K562 (cell line): ENCODE data around the gene MEST. TPM values are rescaled to one million over a fixed set of nuclear protein-coding genes. Genes with fewer than 3 reads are reported as not detected.

Experiments
- ATAC-seq: fragments of 200-7000 bp; cut with Tn5 transposase; 3 replicates; pipeline ENCODE4 v1.9.1; 2020; ENCODE audit warnings: moderate library complexity
- BruUV-seq: library from RNA; stranded (reverse); fragments of 400-500 nt; replicated peaks from 2 replicates; lab custom pipeline; 2021; lab: Mats Ljungman, UMichigan
- CTCF ChIA-PET: fragments of 300-600 bp; formaldehyde crosslinking; extraction: SDS; loops from one replicate; lab custom pipeline; 2021; ENCODE audit warnings: low intra/inter-chr PET ratio; lab: Yijun Ruan, JAX
- POLR2A ChIA-PET: fragments of 300-600, 350-650 bp; sonication (Branson Sonifier 250); formaldehyde crosslinking; extraction: SDS; loops from one replicate; lab custom pipeline; 2021; ENCODE audit warnings: antibody characterized with exemption, inconsistent platforms; lab: Yijun Ruan, JAX
- DNase-seq, 4 experiments: peaks; one replicate each; pipeline versions ENCODE4 v3.0.0 to v3.0.0-alpha.2; 2011 to 2018; ENCODE audit warnings: low spot score in 3 of 4, mixed read lengths in 3 of 4; ENCODE audit errors: extremely low read depth in 1 of 4
- FAIRE-seq: peaks from 2 replicates; lab custom pipeline; 2011; peaks lifted over from hg19 to GRCh38; lab: Jason Lieb, UNC
- H2AFZ ChIP-seq: 2 replicates; pipeline ENCODE4 v1.6.0; 2011; ENCODE audit warnings: low read depth, low read length, control low read depth, inconsistent platforms
- H3K27ac ChIP-seq: fragments of 200-600 bp; 3 replicates; pipeline ENCODE4 v1.8.0; 2011; ENCODE audit warnings: low read depth, mild to moderate bottlenecking, control low read depth, inconsistent platforms, low read length, moderate library complexity, mixed read lengths; ENCODE audit errors: extremely low read depth
- H3K27me3 ChIP-seq, 2 experiments: fragments of 300-600 bp in 1 of 2; 2 replicates in 1 of 2; 3 replicates in 1 of 2; pipeline versions ENCODE4 v1.6.0 to v1.8.0; 2011; ENCODE audit warnings: inconsistent platforms in 2 of 2, low read length in 2 of 2, mild to moderate bottlenecking in 1 of 2, mixed read lengths in 1 of 2, moderate library complexity in 1 of 2; ENCODE audit not compliant: control insufficient read depth in 2 of 2, insufficient read depth in 2 of 2
- H3K36me3 ChIP-seq: fragments of 300-600 bp; 3 replicates; pipeline ENCODE4 v1.8.0; 2011; ENCODE audit warnings: mild to moderate bottlenecking, low read length, inconsistent platforms; ENCODE audit not compliant: control insufficient read depth, insufficient read depth
- H3K4me1 ChIP-seq, 2 experiments: fragments of 200-600 bp in 1 of 2; replicated peaks in 1 of 2; 2 replicates in 1 of 2; 3 replicates in 1 of 2; pipeline versions ENCODE4 v1.5.1 to v1.8.0; 2011; ENCODE audit warnings: inconsistent platforms in 2 of 2, low read length in 2 of 2, mild to moderate bottlenecking in 1 of 2, mixed read lengths in 1 of 2, moderate library complexity in 1 of 2; ENCODE audit not compliant: control insufficient read depth in 2 of 2, insufficient read depth in 2 of 2
- H3K4me2 ChIP-seq: 2 replicates; pipeline ENCODE4 v1.6.1; 2011; ENCODE audit warnings: low read length, control low read depth, inconsistent platforms, mixed read lengths; ENCODE audit not compliant: insufficient read depth
- H3K4me3 ChIP-seq: fragments of 200-600 bp; sonication (generic), shearing (Covaris generic); 2 replicates; pipeline ENCODE4 v1.5.1; 2016; ENCODE audit warnings: control low read depth, inconsistent platforms
- H3K79me2 ChIP-seq: fragments of 200-600 bp; 3 replicates; pipeline ENCODE4 v1.8.0; 2011; ENCODE audit warnings: low read length, inconsistent platforms; ENCODE audit not compliant: control insufficient read depth, insufficient read depth
- H3K9ac ChIP-seq, 2 experiments: 2 replicates each; pipeline versions ENCODE4 v1.6.0 to v1.6.1; 2011; ENCODE audit warnings: low read depth in 2 of 2, low read length in 2 of 2, control low read depth in 1 of 2, inconsistent platforms in 1 of 2, mild to moderate bottlenecking in 1 of 2, mixed read lengths in 1 of 2; ENCODE audit not compliant: insufficient read depth in 1 of 2
- H3K9me1 ChIP-seq: one replicate; pipeline ENCODE4 v1.6.0; 2011; ENCODE audit warnings: inconsistent platforms, mild to moderate bottlenecking, low read length, moderate library complexity; ENCODE audit not compliant: control insufficient read depth, insufficient read depth
- H3K9me3 ChIP-seq: replicated peaks from 2 replicates; pipeline ENCODE4 v1.5.1; 2011; ENCODE audit warnings: low read depth, low read length, inconsistent platforms; ENCODE audit not compliant: control insufficient read depth, insufficient read depth
- H4K20me1 ChIP-seq: replicated peaks from 2 replicates; pipeline ENCODE4 v1.6.1; 2011; ENCODE audit warnings: low read length, inconsistent platforms, mixed read lengths; ENCODE audit not compliant: control insufficient read depth, insufficient read depth
- CTBP1 ChIP-seq: fragments of 450-650 bp; IDR thresholded peaks from 2 replicates; pipeline ENCODE4 v1.6.1; 2016; ENCODE audit warnings: borderline replicate concordance
- ESRRA ChIP-seq: fragments of 450-650 bp; IDR thresholded peaks from 2 replicates; pipeline ENCODE4 v1.6.1; 2014; ENCODE audit warnings: low read depth, mild to moderate bottlenecking, moderate library complexity, borderline replicate concordance
- GTF2E2 ChIP-seq: fragments of 200-800 bp; sonication (Bioruptor generic); IDR thresholded peaks from 2 replicates; pipeline ENCODE4 v1.6.1; 2016; ENCODE audit warnings: missing genetic modification characterization, missing compliant biosample characterization
- KAT2B ChIP-seq: IDR thresholded peaks from one replicate; pipeline ENCODE4 v1.6.1; 2012; ENCODE audit warnings: low read depth, mild to moderate bottlenecking, control low read depth, inconsistent platforms, low read length, moderate library complexity
- NONO ChIP-seq, 2 experiments: fragments of 200-400 bp in 1 of 2; fragments of 450-650 bp in 1 of 2; formaldehyde crosslinking in 1 of 2; IDR thresholded peaks; 2 replicates each; pipeline ENCODE4 v1.6.1; 2017; ENCODE audit warnings: low read depth in 2 of 2, mild to moderate bottlenecking in 2 of 2, moderate library complexity in 2 of 2, low read length in 1 of 2
- NR1H2 ChIP-seq: sonication (generic); formaldehyde crosslinking; IDR thresholded peaks from 2 replicates; pipeline ENCODE4 v1.4.0; 2020; ENCODE audit warnings: mild to moderate bottlenecking, missing genetic modification reagents
- PHB2 ChIP-seq: fragments of 450-650 bp; IDR thresholded peaks from 2 replicates; pipeline ENCODE4 v1.6.1; 2017; ENCODE audit warnings: low read depth
- PTRF ChIP-seq: fragments of 450-650 bp; IDR thresholded peaks from 2 replicates; pipeline ENCODE4 v1.6.1; 2016; ENCODE audit warnings: mild to moderate bottlenecking, missing genetic modification characterization, missing compliant biosample characterization
- SMARCA4 ChIP-seq: fragments of 450-650 bp; IDR thresholded peaks from 2 replicates; pipeline ENCODE4 v1.6.1; 2016
- SMARCA5 ChIP-seq: fragments of 450-650 bp; IDR thresholded peaks from 2 replicates; pipeline ENCODE4 v1.6.1; 2016
- ZNF444 ChIP-seq: fragments of 250-450 bp; sonication (Bioruptor Pico); IDR thresholded peaks from 2 replicates; pipeline ENCODE4 v1.4.0; 2020; ENCODE audit warnings: mild to moderate bottlenecking, moderate library complexity
- WGBS: fragments of 100-300 bp; shearing (Covaris generic); methylation state at CpG from one replicate; pipeline ENCODE4 v1.1.6; 2016; ENCODE audit warnings: low coverage, mixed read lengths; ENCODE audit not compliant: insufficient coverage; ENCODE audit errors: missing lambda C conversion rate; 5-methylcytosine and 5-hydroxymethylcytosine counted together
- in situ Hi-C: fragments of 300-500 bp; cut with MboI; formaldehyde crosslinking; loops from 4 replicates; pipeline ENCODE4 v1.15.0; 2018; ENCODE audit warnings: inconsistent platforms, mixed read lengths
- intact Hi-C: fragments of 100-400 bp; cut with micrococcal nuclease; formaldehyde crosslinking; loops from 2 replicates; pipeline ENCODE4 v1.14.2; 2022
- polyA plus RNA-seq, 8 experiments: library from polyadenylated mRNA; depleted of rRNA in 4 of 8; stranded (reverse) in 5 of 8; unstranded in 3 of 8; fragments of >200 nt; fragmentation: Nextera tagmentation in 2 of 8; fragmentation: Illumina TruSeq in 1 of 8; extraction: Ambion mirVana in 2 of 8; extraction: Trizol in 1 of 8; gene quantifications; 2 replicates each; pipeline versions ENCODE4 v1.2.1 to v1.2.3, GENCODE V29; 2011 to 2014; ENCODE audit warnings: inconsistent platforms in 1 of 8, missing spikeins in 1 of 8
- total RNA-seq, 7 experiments: library from RNA; depleted of rRNA in 6 of 7; stranded (reverse); fragments of >200 nt in 6 of 7; fragmentation: Illumina TruSeq in 2 of 7; extraction: Trizol in 2 of 7; gene quantifications; 2 replicates each; pipeline versions ENCODE4 v1.2.1 to v1.2.3, GENCODE V29; 2011 to 2021; ENCODE audit warnings: low replicate concordance in 1 of 7
- TF ChIP-seq, protein P1 (sequence below): sonication (generic); formaldehyde crosslinking; IDR thresholded peaks from 2 replicates; pipeline ENCODE4 v1.8.0; 2022; ENCODE audit warnings: missing genetic modification reagents, mild to moderate bottlenecking, moderate library complexity, borderline replicate concordance
- TF ChIP-seq, protein P2 (sequence below): fragments of 450-650 bp; formaldehyde crosslinking; IDR thresholded peaks from 2 replicates; pipeline ENCODE4 v1.4.0; 2020; ENCODE audit warnings: mild to moderate bottlenecking, moderate library complexity
- TF ChIP-seq, protein P3 (sequence below): fragments of 450-650 bp; IDR thresholded peaks from 2 replicates; pipeline ENCODE4 v1.7.1; 2018; ENCODE audit warnings: mild to moderate bottlenecking, low read depth; ENCODE audit not compliant: partially characterized antibody

The MEST gene
- total and polyA plus RNA-seq, 9 of the 15 experiments (the other 6 are each of a cell fraction or from before 2014, with no cell fraction given): 0.04 to 0.74 (median 0.36) TPM; not detected in 1

DNA sequence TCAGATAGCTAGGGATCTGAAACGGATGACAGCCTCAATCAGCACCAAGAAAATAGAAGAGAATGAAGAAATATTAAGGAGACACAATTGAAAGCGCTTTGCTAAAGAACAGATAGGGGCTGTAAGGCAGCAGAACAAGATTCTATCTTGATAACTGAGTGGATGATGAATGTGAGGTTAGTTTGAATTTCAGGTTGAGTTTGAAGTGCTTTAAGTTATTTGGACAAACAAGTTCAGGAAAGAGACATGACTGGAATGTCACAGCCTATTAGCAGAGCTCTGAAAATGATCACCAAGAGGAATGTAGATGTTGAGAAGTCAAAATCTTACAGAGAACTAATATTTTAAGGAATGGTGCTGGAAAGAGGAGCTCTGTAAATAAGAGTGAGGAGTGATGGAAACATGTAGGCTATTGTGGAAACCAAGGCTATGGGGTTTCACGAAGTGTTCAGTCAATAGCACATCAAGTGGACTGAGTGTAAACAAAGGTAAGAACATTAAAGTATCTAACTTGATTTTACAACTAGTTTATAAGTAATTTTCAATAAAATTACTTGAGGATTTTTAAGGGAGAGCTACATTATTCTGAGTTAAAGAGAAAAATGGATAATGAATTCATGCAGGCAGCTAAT lies 61.6 kb downstream of the MEST start (continued):
- no peak for TF ChIP-seq ESRRA
- no peak for TF ChIP-seq GTF2E2 (tag)

DNA sequence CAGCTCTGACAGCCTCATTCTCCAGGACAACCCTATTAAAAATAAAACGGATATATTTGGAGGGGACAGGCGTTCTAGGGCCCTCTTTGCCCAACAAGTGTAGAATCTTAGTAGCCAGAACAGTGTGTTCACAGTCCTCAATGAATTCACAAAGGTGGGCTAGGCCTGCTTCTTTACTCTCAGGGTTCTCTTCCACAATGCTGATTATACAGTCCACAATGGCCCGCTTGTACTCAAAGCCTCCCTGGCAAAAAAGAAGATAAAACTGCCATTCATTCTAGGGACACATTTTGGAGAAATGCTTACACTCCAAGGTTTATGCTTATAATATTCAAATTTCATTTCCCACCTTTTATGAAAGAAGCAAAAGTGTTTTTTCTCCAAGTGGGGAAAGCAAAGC lies 62.6 kb downstream of the MEST start:
- 63% methylated on average over 3 of the region's 3 CpGs for WGBS
- Histone ChIP-seq H3K4me2 (no peak overlapping the region), H3K9me3 (no peaks in the 10 kb centered on the region), H3K9me1 (no peaks in the 10 kb centered on the region), H3K4me3 (no peak overlapping the region), H3K79me2 (no peaks in the 10 kb centered on the region), H3K36me3 (peaks cover 3% of the 10 kb centered on the region; the same call in 2 of the 3 replicates), H3K27ac (no peak overlapping the region), H2AFZ (no peak overlapping the region), H4K20me1 (no peaks in the 10 kb centered on the region), H3K27me3 (no peaks in the 10 kb centered on the region), H3K9ac (no peak overlapping the region), H3K4me1 (no peaks in the 10 kb centered on the region)
- no peak for FAIRE-seq
- ChIA-PET POLR2A (no interaction called here), CTCF (no interaction called here)
- no peak for DNase-seq
- no TSS peak for BruUV-seq
- no peak for ATAC-seq
- TF ChIP-seq NR1H2 (no peak), CTBP1 (no peak), SMARCA5 (no peak), ZNF444 (CRISPR knock-in tag) (no peak), KAT2B (no peak), PHB2 (no peak), SMARCA4 (no peak), PTRF (tag) (no peak), NONO (IDR thresholded peaks at IDR 0.05; ENCODE audit: low read depth in 2 of 2, low read length in 1 of 2) (no peak)
- TF ChIP-seq, protein P1, sequence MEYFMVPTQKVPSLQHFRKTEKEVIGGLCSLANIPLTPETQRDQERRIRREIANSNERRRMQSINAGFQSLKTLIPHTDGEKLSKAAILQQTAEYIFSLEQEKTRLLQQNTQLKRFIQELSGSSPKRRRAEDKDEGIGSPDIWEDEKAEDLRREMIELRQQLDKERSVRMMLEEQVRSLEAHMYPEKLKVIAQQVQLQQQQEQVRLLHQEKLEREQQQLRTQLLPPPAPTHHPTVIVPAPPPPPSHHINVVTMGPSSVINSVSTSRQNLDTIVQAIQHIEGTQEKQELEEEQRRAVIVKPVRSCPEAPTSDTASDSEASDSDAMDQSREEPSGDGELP (CRISPR knock-in tag): no peak
- TF ChIP-seq, protein P2, sequence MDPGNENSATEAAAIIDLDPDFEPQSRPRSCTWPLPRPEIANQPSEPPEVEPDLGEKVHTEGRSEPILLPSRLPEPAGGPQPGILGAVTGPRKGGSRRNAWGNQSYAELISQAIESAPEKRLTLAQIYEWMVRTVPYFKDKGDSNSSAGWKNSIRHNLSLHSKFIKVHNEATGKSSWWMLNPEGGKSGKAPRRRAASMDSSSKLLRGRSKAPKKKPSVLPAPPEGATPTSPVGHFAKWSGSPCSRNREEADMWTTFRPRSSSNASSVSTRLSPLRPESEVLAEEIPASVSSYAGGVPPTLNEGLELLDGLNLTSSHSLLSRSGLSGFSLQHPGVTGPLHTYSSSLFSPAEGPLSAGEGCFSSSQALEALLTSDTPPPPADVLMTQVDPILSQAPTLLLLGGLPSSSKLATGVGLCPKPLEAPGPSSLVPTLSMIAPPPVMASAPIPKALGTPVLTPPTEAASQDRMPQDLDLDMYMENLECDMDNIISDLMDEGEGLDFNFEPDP (CRISPR knock-in tag): no peak
- TF ChIP-seq, protein P3, sequence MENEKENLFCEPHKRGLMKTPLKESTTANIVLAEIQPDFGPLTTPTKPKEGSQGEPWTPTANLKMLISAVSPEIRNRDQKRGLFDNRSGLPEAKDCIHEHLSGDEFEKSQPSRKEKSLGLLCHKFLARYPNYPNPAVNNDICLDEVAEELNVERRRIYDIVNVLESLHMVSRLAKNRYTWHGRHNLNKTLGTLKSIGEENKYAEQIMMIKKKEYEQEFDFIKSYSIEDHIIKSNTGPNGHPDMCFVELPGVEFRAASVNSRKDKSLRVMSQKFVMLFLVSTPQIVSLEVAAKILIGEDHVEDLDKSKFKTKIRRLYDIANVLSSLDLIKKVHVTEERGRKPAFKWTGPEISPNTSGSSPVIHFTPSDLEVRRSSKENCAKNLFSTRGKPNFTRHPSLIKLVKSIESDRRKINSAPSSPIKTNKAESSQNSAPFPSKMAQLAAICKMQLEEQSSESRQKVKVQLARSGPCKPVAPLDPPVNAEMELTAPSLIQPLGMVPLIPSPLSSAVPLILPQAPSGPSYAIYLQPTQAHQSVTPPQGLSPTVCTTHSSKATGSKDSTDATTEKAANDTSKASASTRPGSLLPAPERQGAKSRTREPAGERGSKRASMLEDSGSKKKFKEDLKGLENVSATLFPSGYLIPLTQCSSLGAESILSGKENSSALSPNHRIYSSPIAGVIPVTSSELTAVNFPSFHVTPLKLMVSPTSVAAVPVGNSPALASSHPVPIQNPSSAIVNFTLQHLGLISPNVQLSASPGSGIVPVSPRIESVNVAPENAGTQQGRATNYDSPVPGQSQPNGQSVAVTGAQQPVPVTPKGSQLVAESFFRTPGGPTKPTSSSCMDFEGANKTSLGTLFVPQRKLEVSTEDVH: no peak
- in situ Hi-C loops: no loop called here
- intact Hi-C loops: no loop called here
